ENCODE results near the gene KIT. TPM values are rescaled to one million over a fixed set of nuclear protein-coding genes. Genes with fewer than 3 reads are reported as not detected.

KIT gene
- total RNA-seq, 1 experiment from 2014 or later = not detected

DNA sequence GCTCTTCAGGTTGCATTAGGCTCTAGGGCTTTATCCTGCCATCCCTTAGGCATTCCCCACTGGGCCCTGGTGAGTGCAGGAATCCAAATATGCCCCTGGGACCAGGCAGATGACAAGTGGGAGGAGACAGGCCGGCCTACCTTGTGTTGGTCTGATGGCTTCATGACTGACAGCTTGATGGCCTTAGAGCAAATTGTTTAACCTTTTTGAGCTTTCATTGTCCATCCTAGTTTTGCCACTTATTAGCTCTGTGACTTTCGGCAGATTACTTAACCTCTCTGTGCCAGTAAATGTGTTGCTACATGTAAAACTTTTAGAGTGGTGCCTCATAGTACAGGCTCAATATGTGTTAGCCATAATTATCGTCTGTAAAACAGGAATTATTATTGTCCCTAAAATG lies 4.4 kb downstream of the KIT start:
- Mint-ChIP-seq H3K4me3 (ENCODE audit: unreplicated experiment) (no peak overlapping the region), H3K4me1 (ENCODE audit: insufficient read depth, unreplicated experiment) (peaks cover 28% of the 10 kb centered on the region), H3K9me3 (ENCODE audit: unreplicated experiment) (no peaks in the 10 kb centered on the region), H3K27me3 (ENCODE audit: insufficient read depth, unreplicated experiment) (no peaks in the 10 kb centered on the region), H3K36me3 (ENCODE audit: insufficient read depth, unreplicated experiment) (no peaks in the 10 kb centered on the region), H3K27ac (ENCODE audit: low read depth, unreplicated experiment) (no peak overlapping the region)
- intact Hi-C loops (cut with micrococcal nuclease) = no loop called here
- BruUV-seq (replicated peaks) = no TSS peak
- ChIA-PET POLR2A (interaction anchor here (0.5 kb wide), 1 partner anchor 726 kb away, joined by 4 read pairs; no protein-coding TSS in a partner anchor), CTCF (interaction anchor here (0.6 kb wide), 1 partner anchor 8 kb away, joined by 3 read pairs; no protein-coding TSS in a partner anchor)
- no peak for DNase-seq (ENCODE audit: unreplicated experiment)
- TF ChIP-seq, protein P1, sequence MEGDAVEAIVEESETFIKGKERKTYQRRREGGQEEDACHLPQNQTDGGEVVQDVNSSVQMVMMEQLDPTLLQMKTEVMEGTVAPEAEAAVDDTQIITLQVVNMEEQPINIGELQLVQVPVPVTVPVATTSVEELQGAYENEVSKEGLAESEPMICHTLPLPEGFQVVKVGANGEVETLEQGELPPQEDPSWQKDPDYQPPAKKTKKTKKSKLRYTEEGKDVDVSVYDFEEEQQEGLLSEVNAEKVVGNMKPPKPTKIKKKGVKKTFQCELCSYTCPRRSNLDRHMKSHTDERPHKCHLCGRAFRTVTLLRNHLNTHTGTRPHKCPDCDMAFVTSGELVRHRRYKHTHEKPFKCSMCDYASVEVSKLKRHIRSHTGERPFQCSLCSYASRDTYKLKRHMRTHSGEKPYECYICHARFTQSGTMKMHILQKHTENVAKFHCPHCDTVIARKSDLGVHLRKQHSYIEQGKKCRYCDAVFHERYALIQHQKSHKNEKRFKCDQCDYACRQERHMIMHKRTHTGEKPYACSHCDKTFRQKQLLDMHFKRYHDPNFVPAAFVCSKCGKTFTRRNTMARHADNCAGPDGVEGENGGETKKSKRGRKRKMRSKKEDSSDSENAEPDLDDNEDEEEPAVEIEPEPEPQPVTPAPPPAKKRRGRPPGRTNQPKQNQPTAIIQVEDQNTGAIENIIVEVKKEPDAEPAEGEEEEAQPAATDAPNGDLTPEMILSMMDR (IDR thresholded peaks at IDR 0.05; ENCODE audit: unreplicated experiment) = no peak

DNA sequence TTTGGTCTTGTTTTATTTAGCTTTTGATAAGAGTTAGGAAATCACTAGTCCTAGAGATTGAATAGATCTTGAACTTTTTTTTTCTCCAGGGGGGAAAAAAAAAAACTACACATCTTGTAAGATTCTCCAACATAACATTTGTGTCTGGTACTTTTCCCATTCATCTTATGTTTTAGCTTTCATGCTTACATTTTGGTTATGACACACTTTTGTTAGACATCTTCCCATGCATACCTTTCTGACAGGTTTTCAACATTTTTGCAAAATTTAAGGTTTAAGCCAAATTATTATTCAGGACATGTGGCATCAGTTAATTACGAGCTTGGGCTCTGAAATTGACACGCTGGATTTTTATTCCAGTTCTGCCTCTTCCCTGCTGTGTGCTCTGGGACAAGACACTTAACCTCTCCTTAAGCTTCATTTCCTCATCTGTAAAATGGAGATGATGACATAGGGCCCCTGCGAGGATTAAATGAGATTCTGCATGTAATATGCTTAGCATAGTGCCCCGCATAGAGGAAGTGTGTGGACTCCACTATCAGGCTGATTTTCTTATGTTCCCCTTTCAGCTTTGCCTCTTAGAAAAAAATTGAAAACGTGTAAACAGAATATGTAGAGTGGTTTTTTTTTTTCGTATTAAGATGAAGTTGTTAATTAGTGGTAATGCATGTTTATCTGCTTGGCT lies 5.3 kb downstream of the KIT start:
- Mint-ChIP-seq H3K9me3 (ENCODE audit: unreplicated experiment) (no peaks in the 10 kb centered on the region), H3K27me3 (ENCODE audit: insufficient read depth, unreplicated experiment) (no peaks in the 10 kb centered on the region), H3K36me3 (ENCODE audit: insufficient read depth, unreplicated experiment) (no peaks in the 10 kb centered on the region), H3K4me1 (ENCODE audit: insufficient read depth, unreplicated experiment) (peaks cover 28% of the 10 kb centered on the region), H3K27ac (ENCODE audit: low read depth, unreplicated experiment) (no peak overlapping the region), H3K4me3 (ENCODE audit: unreplicated experiment) (no peak overlapping the region)
- no peak for DNase-seq (ENCODE audit: unreplicated experiment)
- BruUV-seq (replicated peaks) = no TSS peak
- TF ChIP-seq, protein P1 (IDR thresholded peaks at IDR 0.05; ENCODE audit: unreplicated experiment) = no peak
- ChIA-PET POLR2A (no interaction called here), CTCF (interaction anchor here (0.6 to 1.3 kb wide), 6 partner anchors 9 to 341 kb away, joined by 3 to 5 read pairs (median 3); no protein-coding TSS in a partner anchor)
- intact Hi-C loops (cut with micrococcal nuclease) = no loop called here

DNA sequence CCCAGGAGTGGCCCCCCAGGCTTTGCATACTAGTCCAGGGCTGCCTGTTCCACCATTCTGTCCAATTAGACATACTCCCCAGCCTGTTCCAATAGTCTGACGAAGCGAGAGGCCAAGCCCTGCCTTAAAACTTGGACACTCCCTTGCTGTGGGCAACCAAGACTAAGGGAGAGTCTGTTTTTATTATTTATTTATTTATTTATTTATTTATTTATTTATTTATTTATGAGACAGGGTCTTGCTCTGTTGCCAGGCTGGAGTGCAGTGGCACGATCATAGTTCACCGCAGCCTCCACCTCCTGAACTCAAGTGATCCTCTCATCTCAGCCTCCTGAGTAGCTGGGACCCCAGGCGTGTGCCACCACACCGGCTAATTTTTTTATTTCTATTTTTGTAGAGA lies 6.6 kb downstream of the KIT start:
- peaks cover 25% of the 10 kb centered on the region for H3K4me1 Mint-ChIP-seq (ENCODE audit: insufficient read depth, unreplicated experiment)

DNA sequence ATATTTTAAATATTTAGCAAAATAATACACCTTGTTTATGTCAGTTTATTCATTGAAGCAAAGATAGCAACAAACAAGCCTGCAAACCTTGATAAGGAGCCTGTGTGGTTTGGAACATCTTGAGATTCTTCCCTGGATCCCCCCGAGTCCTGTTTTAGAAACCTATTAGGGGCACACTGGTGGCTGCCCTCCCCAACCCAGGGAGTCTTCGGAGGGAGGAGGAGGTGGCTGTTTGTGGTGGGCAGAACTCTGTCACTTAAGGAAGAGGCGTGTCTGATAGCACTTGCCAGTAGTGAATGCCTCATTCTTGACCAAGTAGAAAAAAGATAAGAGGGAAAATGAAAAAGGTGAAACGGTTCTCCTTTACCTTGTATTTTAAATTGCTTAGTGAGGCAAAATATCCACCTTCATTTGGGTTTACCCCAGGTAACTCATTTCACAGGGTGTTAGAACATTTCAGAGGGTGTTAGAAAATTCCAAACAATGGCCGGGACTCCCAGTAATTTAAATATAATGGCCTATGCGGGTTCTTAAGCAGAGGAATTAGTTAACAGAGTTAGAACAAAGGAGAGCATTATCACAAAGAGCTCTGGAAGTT lies 10.4 kb downstream of the KIT start:
- TF ChIP-seq, protein P1 (IDR thresholded peaks at IDR 0.05; ENCODE audit: unreplicated experiment) = no peak
- Mint-ChIP-seq H3K4me3 (ENCODE audit: unreplicated experiment) (no peak overlapping the region), H3K4me1 (ENCODE audit: insufficient read depth, unreplicated experiment) (no peaks in the 10 kb centered on the region), H3K36me3 (ENCODE audit: insufficient read depth, unreplicated experiment) (no peaks in the 10 kb centered on the region), H3K27ac (ENCODE audit: low read depth, unreplicated experiment) (no peak overlapping the region), H3K27me3 (ENCODE audit: insufficient read depth, unreplicated experiment) (no peaks in the 10 kb centered on the region), H3K9me3 (ENCODE audit: unreplicated experiment) (no peaks in the 10 kb centered on the region)
- ChIA-PET POLR2A (no interaction called here), CTCF (interaction anchor here (1.0 kb wide), 1 partner anchor 18 kb away, joined by 4 read pairs; no protein-coding TSS in a partner anchor)
- intact Hi-C loops (cut with micrococcal nuclease) = no loop called here
- BruUV-seq (replicated peaks) = no TSS peak
- no peak for DNase-seq (ENCODE audit: unreplicated experiment)

More for the DNA sequence above, 6.6 kb downstream of the KIT start:
- no peaks in the 10 kb centered on the region for H3K9me3 Mint-ChIP-seq (ENCODE audit: unreplicated experiment)
- ChIA-PET POLR2A (no interaction called here), CTCF (interaction anchor here (0.6 to 1.0 kb wide), 2 partner anchors 9 to 142 kb away, joined by 3 read pairs; no protein-coding TSS in a partner anchor)
- no peak overlapping the region for H3K4me3 Mint-ChIP-seq (ENCODE audit: unreplicated experiment)
- no peak for DNase-seq (ENCODE audit: unreplicated experiment)
- no peaks in the 10 kb centered on the region for H3K27me3 Mint-ChIP-seq (ENCODE audit: insufficient read depth, unreplicated experiment)
- H3K36me3 Mint-ChIP-seq (ENCODE audit: insufficient read depth, unreplicated experiment) = no peaks in the 10 kb centered on the region
- TF ChIP-seq, protein P1 (IDR thresholded peaks at IDR 0.05; ENCODE audit: unreplicated experiment) = no peak
- BruUV-seq (replicated peaks) = no TSS peak
- intact Hi-C loops (cut with micrococcal nuclease) = no loop called here
- H3K27ac Mint-ChIP-seq (ENCODE audit: low read depth, unreplicated experiment) = no peak overlapping the region
